A673 (cell line): ENCODE results near the gene GMEB2. TPM values are rescaled to one million over a fixed set of nuclear protein-coding genes. Genes with fewer than 3 reads are reported as not detected.

ENCODE experiments used
- BruUV-seq: library from RNA; stranded (reverse); fragments of 400-500 nt; replicated peaks from 2 replicates; lab custom pipeline; 2021; lab: Mats Ljungman, UMichigan
- CTCF ChIA-PET: fragments of 300-600 bp; sonication (Branson Sonifier 250); formaldehyde crosslinking; loops from one replicate; lab custom pipeline; 2022; ENCODE audit warnings: antibody characterized with exemption; lab: Charles Lee
- POLR2A ChIA-PET: fragments of 300-600 bp; sonication (Branson Sonifier 250); formaldehyde crosslinking; loops from one replicate; lab custom pipeline; 2022; ENCODE audit warnings: antibody characterized with exemption; ENCODE audit not compliant: low non-redundant PET; lab: Charles Lee
- DNase-seq: peaks from one replicate; pipeline ENCODE4 v3.0.0-alpha.2; 2015; ENCODE audit warnings: low spot score
- H3K27ac ChIP-seq: fragments of 200-600 bp; sonication (generic); 2 replicates; pipeline ENCODE4 v1.5.1; 2016; ENCODE audit warnings: mixed run types, low read depth, mild to moderate bottlenecking, mixed read lengths, antibody characterized with exemption, low read length; ENCODE audit not compliant: poor library complexity, severe bottlenecking
- H3K27me3 ChIP-seq: fragments of 200-600 bp; sonication (generic); replicated peaks from 2 replicates; pipeline ENCODE4 v1.6.1; 2017; ENCODE audit warnings: mixed run types, low read depth, mild to moderate bottlenecking, mixed read lengths, antibody characterized with exemption, low read length; ENCODE audit not compliant: insufficient read depth, poor library complexity
- H3K36me3 ChIP-seq: fragments of 200-600 bp; sonication (generic); 2 replicates; pipeline ENCODE4 v1.6.1; 2016; ENCODE audit warnings: mixed run types, mild to moderate bottlenecking, mixed read lengths, antibody characterized with exemption, low read length; ENCODE audit not compliant: insufficient read depth, poor library complexity, severe bottlenecking
- H3K4me1 ChIP-seq: fragments of 200-600 bp; sonication (generic); 2 replicates; pipeline ENCODE4 v1.6.1; 2017; ENCODE audit warnings: mixed run types, mild to moderate bottlenecking, mixed read lengths, antibody characterized with exemption, low read length; ENCODE audit not compliant: insufficient read depth, poor library complexity, severe bottlenecking
- H3K4me3 ChIP-seq: fragments of 200-600 bp; sonication (generic); 2 replicates; pipeline ENCODE4 v1.5.1; 2016; ENCODE audit warnings: low read depth, mixed run types, mild to moderate bottlenecking, mixed read lengths, low read length; ENCODE audit not compliant: poor library complexity, severe bottlenecking
- H3K9me3 ChIP-seq: fragments of 200-600 bp; sonication (generic); 2 replicates; pipeline ENCODE4 v1.6.1; 2016; ENCODE audit warnings: mixed run types, low read depth, mild to moderate bottlenecking, mixed read lengths, antibody characterized with exemption, low read length; ENCODE audit not compliant: poor library complexity, severe bottlenecking
- CTCF ChIP-seq: fragments of 300-800, 200-600 bp; sonication (generic); conservative IDR thresholded peaks from 2 replicates; pipeline ENCODE4 v1.5.1; 2017; ENCODE audit warnings: low read depth, mild to moderate bottlenecking, antibody characterized with exemption, low read length, moderate library complexity, mixed read lengths
- EZH2 ChIP-seq: fragments of 200-600 bp; sonication (generic); IDR thresholded peaks from 2 replicates; pipeline ENCODE4 v1.6.1; 2017; ENCODE audit warnings: borderline replicate concordance, low read depth, mild to moderate bottlenecking, mixed read lengths, antibody characterized with exemption, low read length; ENCODE audit not compliant: poor library complexity, severe bottlenecking
- intact Hi-C: fragments of 100-400 bp; cut with micrococcal nuclease; formaldehyde crosslinking; loops from one replicate; pipeline ENCODE4 v1.10.0; 2022; ENCODE audit not compliant: unreplicated experiment
- total RNA-seq: library from RNA; stranded (reverse); gene quantifications from 2 replicates; pipeline ENCODE4 v1.2.3, GENCODE V29; 2021

Gene GMEB2
- total RNA-seq, 1 experiment from 2014 or later: 12.8 TPM

- no peak overlapping the region for H3K4me3 ChIP-seq
- intact Hi-C loops: no loop called here
- H3K4me1 ChIP-seq: peaks cover 7% of the 10 kb centered on the region
- H3K9me3 ChIP-seq: no peaks in the 10 kb centered on the region
- no peak overlapping the region for H3K27ac ChIP-seq
- TF ChIP-seq EZH2: no peak
- TF ChIP-seq CTCF: no peak
- H3K36me3 ChIP-seq: no peaks in the 10 kb centered on the region
- CTCF ChIA-PET: interaction anchor here (0.7 kb wide), 1 partner anchor 359 kb away, joined by 3 read pairs; no protein-coding TSS in a partner anchor
- no peak for DNase-seq
- no peaks in the 10 kb centered on the region for H3K27me3 ChIP-seq
- BruUV-seq: no TSS peak
- POLR2A ChIA-PET: no interaction called here
These were observed 44.4 kb downstream of the GMEB2 start for GRCh38 chr20:63582382-63583063.

GRCh38 chr20:63580796-63581461 lies 46.0 kb downstream of the GMEB2 start:
- no TSS peak for BruUV-seq

More at GRCh38 chr20:63580796-63581461, 46.0 kb downstream of the GMEB2 start:
- Histone ChIP-seq H3K9me3 (no peaks in the 10 kb centered on the region), H3K27me3 (no peaks in the 10 kb centered on the region), H3K27ac (no peak overlapping the region), H3K36me3 (no peaks in the 10 kb centered on the region), H3K4me1 (peaks cover 7% of the 10 kb centered on the region), H3K4me3 (no peak overlapping the region)
- ChIA-PET CTCF (no interaction called here), POLR2A (no interaction called here)
- TF ChIP-seq EZH2 (no peak), CTCF (peak; percentile 51)
- peak; percentile 40 for DNase-seq
- intact Hi-C loops: no loop called here
